ENCODE data around the gene PTCSC3.
"Not testable (repeated sequence)": the region's sequence is repeated elsewhere in the genome, so short reads cannot be mapped to it uniquely, and the experiment has no call there.

The PTCSC3 gene

GRCh38 chr14:36129181-36129580 lies 47.3 kb downstream of the PTCSC3 start:
- no peak for TF ChIP-seq CTCF (IDR thresholded peaks at IDR 0.05; ENCODE audit: low read depth, low read length, missing control alignments)
- peak; percentile 2 for DNase-seq (ENCODE audit: extremely low read depth, low read depth)
- H3K4me3 ChIP-seq (replicated peaks; ENCODE audit: low read depth, low read length), result no peak overlapping the region

- no peak overlapping the region for H3K4me3 ChIP-seq (replicated peaks; ENCODE audit: low read depth, low read length)
- no peak for TF ChIP-seq CTCF (IDR thresholded peaks at IDR 0.05; ENCODE audit: low read depth, low read length, missing control alignments)
- DNase-seq (ENCODE audit: extremely low read depth, low read depth), result no peak
These were observed 63.2 kb downstream of the PTCSC3 start for GRCh38 chr14:36113341-36113740.

DNA sequence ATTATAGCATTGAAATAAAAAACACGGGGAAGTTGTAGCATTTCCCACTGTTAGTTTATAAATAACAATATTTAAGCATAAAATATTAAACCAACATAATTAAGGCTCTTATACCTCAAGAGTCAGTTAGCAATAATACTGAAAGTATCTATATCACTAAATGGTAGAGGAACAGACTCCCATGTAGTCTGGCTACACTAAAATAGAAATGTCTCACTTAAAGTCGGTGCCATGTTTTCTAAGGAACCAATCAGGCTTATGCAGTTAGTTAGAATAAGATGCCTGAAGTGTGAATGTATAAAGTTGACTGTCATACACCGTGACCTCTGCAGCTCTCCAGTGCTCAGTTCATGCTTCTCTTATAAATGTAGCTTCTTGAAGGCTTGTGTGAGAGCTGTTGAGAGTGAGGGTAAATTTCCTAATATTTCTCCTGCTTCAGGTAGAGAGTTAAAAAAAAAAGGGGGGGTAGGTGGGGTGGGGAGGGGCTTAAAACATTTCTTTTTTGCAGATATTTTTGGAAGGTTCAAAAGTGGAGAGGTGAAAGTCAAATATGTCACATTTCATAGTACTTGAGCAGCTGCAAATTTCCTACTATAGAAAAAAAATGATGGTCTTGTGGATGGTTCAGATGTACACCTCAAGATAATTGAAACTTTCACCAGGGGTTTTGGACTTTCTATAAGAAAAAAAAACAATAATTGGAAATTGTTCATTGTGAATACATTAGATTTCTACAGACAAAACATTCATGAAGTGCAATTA lies 64.5 kb downstream of the PTCSC3 start:
- no peak for DNase-seq (ENCODE audit: extremely low read depth, low read depth)
- TF ChIP-seq CTCF (IDR thresholded peaks at IDR 0.05; ENCODE audit: low read depth, low read length, missing control alignments), result no peak
- no peak overlapping the region for H3K4me3 ChIP-seq (replicated peaks; ENCODE audit: low read depth, low read length)

DNA sequence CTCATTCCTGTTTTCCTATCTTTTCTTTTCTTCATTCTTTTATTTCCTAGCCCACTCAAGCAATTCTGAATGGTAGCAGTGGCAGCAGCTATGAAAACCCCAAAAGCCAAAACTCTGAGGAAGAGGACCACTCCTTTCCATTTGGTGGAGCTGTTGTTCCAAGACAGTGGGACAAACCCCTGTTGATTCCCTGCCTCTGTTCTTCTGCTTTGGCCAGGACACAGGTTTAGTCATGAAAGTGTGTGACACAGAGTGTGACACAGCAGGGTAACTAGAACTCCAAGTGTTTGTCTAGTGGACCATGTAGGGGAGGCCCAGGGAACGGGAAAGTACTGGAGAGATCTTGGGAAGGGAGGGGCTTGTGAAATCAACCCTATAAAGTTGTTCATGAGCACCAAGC lies 71.1 kb downstream of the PTCSC3 start:
- no peak overlapping the region for H3K4me3 ChIP-seq (replicated peaks; ENCODE audit: low read depth, low read length)
- TF ChIP-seq CTCF (IDR thresholded peaks at IDR 0.05; ENCODE audit: low read depth, low read length, missing control alignments), result no peak
- no peak for DNase-seq (ENCODE audit: extremely low read depth, low read depth)

GRCh38 chr14:36104258-36104657 lies 72.3 kb downstream of the PTCSC3 start:
- H3K4me3 ChIP-seq (replicated peaks; ENCODE audit: low read depth, low read length), result not testable (repeated sequence)

DNA sequence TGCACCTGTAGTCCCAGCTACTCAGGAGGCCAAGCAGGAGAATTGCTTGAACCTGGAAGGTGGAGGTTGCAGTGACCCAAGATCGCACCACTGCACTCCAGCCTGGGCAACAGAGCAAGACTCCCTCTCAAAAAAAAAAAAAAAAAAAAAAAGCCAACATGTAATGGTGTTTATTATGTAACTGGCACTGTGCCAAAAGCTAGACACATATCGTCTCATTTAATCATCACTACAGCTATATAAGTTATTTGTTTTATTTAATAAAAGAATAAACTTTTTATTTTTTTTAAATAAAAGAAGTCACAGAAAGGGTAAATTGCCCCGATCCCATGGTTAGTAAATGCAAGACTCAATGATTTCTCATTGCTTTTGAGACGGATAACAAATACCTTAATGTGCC lies 76.9 kb downstream of the PTCSC3 start:
- no peak overlapping the region for H3K4me3 ChIP-seq (replicated peaks; ENCODE audit: low read depth, low read length)
- DNase-seq (ENCODE audit: extremely low read depth, low read depth), result no peak
- no peak for TF ChIP-seq CTCF (IDR thresholded peaks at IDR 0.05; ENCODE audit: low read depth, low read length, missing control alignments)

More at GRCh38 chr14:36104258-36104657, 72.3 kb downstream of the PTCSC3 start:
- not testable (repeated sequence) for DNase-seq (ENCODE audit: extremely low read depth, low read depth)

- H3K4me3 ChIP-seq (replicated peaks; ENCODE audit: low read depth, low read length), result no peak overlapping the region
- no peak for TF ChIP-seq CTCF (IDR thresholded peaks at IDR 0.05; ENCODE audit: low read depth, low read length, missing control alignments)
- DNase-seq (ENCODE audit: extremely low read depth, low read depth), result no peak
These were observed 79.2 kb downstream of the PTCSC3 start for GRCh38 chr14:36097356-36097755.

Measured in HFF-Myc (cell line).